Natural killer cell (primary cell): ENCODE measurements around the gene GKN2. TPM values are rescaled to one million over a fixed set of nuclear protein-coding genes. Genes with fewer than 3 reads are reported as not detected.

ENCODE experiments used
- ATAC-seq, 3 donors: fragments of 150-1000 bp in 2 of 3; fragments of 200-7000 bp in 1 of 3; cut with Tn5 transposase; 1 replicate in 1 of 3; 2 replicates in 2 of 3; pipeline ENCODE4 v1.10.0; 2021; ENCODE audit warnings: mild to moderate bottlenecking in 2 of 3, moderate library complexity in 2 of 3
- DNase-seq, 2 donors: peaks; one replicate each; pipeline versions ENCODE4 v3.0.0 to v3.0.0-alpha.2; 2013 to 2021; ENCODE audit warnings: mixed read lengths in 1 of 2
- H3K27ac ChIP-seq: one replicate; pipeline ENCODE4 v1.5.1; 2013; ENCODE audit warnings: mild to moderate bottlenecking, low read length
- H3K27me3 ChIP-seq: one replicate; pipeline ENCODE4 v1.6.1; 2013; ENCODE audit warnings: low read length; ENCODE audit not compliant: control insufficient read depth, insufficient read depth
- H3K36me3 ChIP-seq: one replicate; pipeline ENCODE4 v1.6.1; 2013; ENCODE audit warnings: low read length; ENCODE audit not compliant: control insufficient read depth, insufficient read depth
- H3K4me1 ChIP-seq: one replicate; pipeline ENCODE4 v1.6.1; 2013; ENCODE audit warnings: low read length; ENCODE audit not compliant: control insufficient read depth, insufficient read depth
- H3K4me3 ChIP-seq: one replicate; pipeline ENCODE4 v1.5.1; 2013; ENCODE audit warnings: low read length
- H3K9me3 ChIP-seq: one replicate; pipeline ENCODE4 v1.6.1; 2013; ENCODE audit warnings: low read length; ENCODE audit not compliant: control insufficient read depth, insufficient read depth
- H3K27ac Mint-ChIP-seq, 2 donors: one replicate each; pipeline ENCODE4 v1.8.0; 2022; ENCODE audit warnings: mild to moderate bottlenecking in 2 of 2, mixed read lengths in 2 of 2, moderate library complexity in 1 of 2
- H3K27me3 Mint-ChIP-seq, 2 donors: one replicate each; pipeline ENCODE4 v1.8.0; 2022; ENCODE audit warnings: low read depth in 2 of 2, mixed read lengths in 2 of 2
- H3K36me3 Mint-ChIP-seq: one replicate; pipeline ENCODE4 v1.8.0; 2022; ENCODE audit warnings: mixed read lengths
- H3K4me1 Mint-ChIP-seq, 2 donors: one replicate each; pipeline ENCODE4 v1.8.0; 2022; ENCODE audit warnings: mixed read lengths in 2 of 2
- H3K4me3 Mint-ChIP-seq: one replicate; pipeline ENCODE4 v1.8.0; 2022; ENCODE audit warnings: mild to moderate bottlenecking, moderate library complexity, mixed read lengths
- H3K9me3 Mint-ChIP-seq, 2 donors: one replicate each; pipeline ENCODE4 v1.8.0; 2022; ENCODE audit warnings: mixed read lengths in 2 of 2
- CTCF ChIP-seq: fragments of 200-600 bp; IDR thresholded peaks from one replicate; pipeline ENCODE4 v1.8.0; 2022; ENCODE audit warnings: antibody characterized with exemption
- WGBS: methylation state at CpG from one replicate; pipeline ENCODE4 v1.1.7; 2013; ENCODE audit warnings: missing lambda C conversion rate; ENCODE audit not compliant: insufficient coverage; 5-methylcytosine and 5-hydroxymethylcytosine counted together
- intact Hi-C: fragments of 100-400 bp; cut with micrococcal nuclease; formaldehyde crosslinking; loops from one replicate; pipeline ENCODE4 v1.14.2; 2022
- total RNA-seq, 4 donors: library from RNA; stranded (reverse); fragments of 120-200 nt in 1 of 4; gene quantifications; one replicate each; pipeline versions ENCODE4 v1.2.3 to v1.2.4, GENCODE V29; 2013 to 2022

The GKN2 gene
- total RNA-seq, 3 donors from 2014 or later (not counting 1 experiment from before 2014, with no cell fraction given) = not detected

GRCh38 chr2:68994864-68995263 lies 42.2 kb upstream of the GKN2 start:
- Histone ChIP-seq H3K9me3 (no peaks in the 10 kb centered on the region), H3K4me1 (no peaks in the 10 kb centered on the region), H3K27me3 (no peaks in the 10 kb centered on the region), H3K4me3 (no peak overlapping the region), H3K27ac (no peak overlapping the region), H3K36me3 (no peaks in the 10 kb centered on the region)
- H3K4me1 Mint-ChIP-seq = no peaks in the 10 kb centered on the region
- WGBS = 85% methylated on average over 4 of the region's 4 CpGs
- no peaks in the 10 kb centered on the region for H3K36me3 Mint-ChIP-seq
- H3K4me3 Mint-ChIP-seq = no peak overlapping the region
- TF ChIP-seq CTCF = no peak
- peaks cover 18 to 46% of the 10 kb centered on the region in 2 donors for H3K27me3 Mint-ChIP-seq
- intact Hi-C loops = no loop called here
- no peaks in the 10 kb centered on the region for H3K9me3 Mint-ChIP-seq
- ATAC-seq = no peak
- DNase-seq = no peak
- H3K27ac Mint-ChIP-seq = no peak overlapping the region

GRCh38 chr2:68993660-68994059 lies 41.0 kb upstream of the GKN2 start:
- Histone ChIP-seq H3K4me1 (no peaks in the 10 kb centered on the region), H3K4me3 (no peak overlapping the region), H3K36me3 (no peaks in the 10 kb centered on the region), H3K27ac (no peak overlapping the region), H3K27me3 (no peaks in the 10 kb centered on the region), H3K9me3 (no peaks in the 10 kb centered on the region)
- no peaks in the 10 kb centered on the region for H3K9me3 Mint-ChIP-seq
- DNase-seq = no peak
- 89% methylated on average over 7 of the region's 7 CpGs for WGBS
- H3K4me3 Mint-ChIP-seq = no peak overlapping the region
- no peaks in the 10 kb centered on the region for H3K4me1 Mint-ChIP-seq
- H3K36me3 Mint-ChIP-seq = no peaks in the 10 kb centered on the region
- ATAC-seq = no peak
- no peak for TF ChIP-seq CTCF
- no peak overlapping the region for H3K27ac Mint-ChIP-seq
- peaks cover 11 to 45% of the 10 kb centered on the region in 2 donors for H3K27me3 Mint-ChIP-seq
- intact Hi-C loops = no loop called here

GRCh38 chr2:68992933-68993332 lies 40.2 kb upstream of the GKN2 start:
- Mint-ChIP-seq H3K4me1 (no peaks in the 10 kb centered on the region), H3K9me3 (no peaks in the 10 kb centered on the region), H3K27ac (no peak overlapping the region), H3K36me3 (no peaks in the 10 kb centered on the region), H3K4me3 (no peak overlapping the region), H3K27me3 (peaks cover 6 to 42% of the 10 kb centered on the region in 2 donors)
- intact Hi-C loops = no loop called here
- Histone ChIP-seq H3K27me3 (no peaks in the 10 kb centered on the region), H3K9me3 (no peaks in the 10 kb centered on the region), H3K27ac (no peak overlapping the region), H3K4me3 (no peak overlapping the region), H3K4me1 (no peaks in the 10 kb centered on the region), H3K36me3 (no peaks in the 10 kb centered on the region)
- ATAC-seq = no peak
- no peak for TF ChIP-seq CTCF
- no peak for DNase-seq
- WGBS = 50% methylated on average over 3 of the region's 3 CpGs

- DNase-seq (no peak), ATAC-seq (no peak)
- Mint-ChIP-seq H3K27me3 (peaks cover 6 to 42% of the 10 kb centered on the region in 2 donors), H3K4me1 (no peaks in the 10 kb centered on the region), H3K9me3 (no peaks in the 10 kb centered on the region), H3K36me3 (no peaks in the 10 kb centered on the region), H3K4me3 (no peak overlapping the region), H3K27ac (no peak overlapping the region)
- Histone ChIP-seq H3K36me3 (no peaks in the 10 kb centered on the region), H3K4me3 (no peak overlapping the region), H3K9me3 (no peaks in the 10 kb centered on the region), H3K4me1 (no peaks in the 10 kb centered on the region), H3K27me3 (no peaks in the 10 kb centered on the region), H3K27ac (no peak overlapping the region)
- intact Hi-C loops = no loop called here
- 88% methylated on average over 5 of the region's 5 CpGs for WGBS
- no peak for TF ChIP-seq CTCF
Observed at GRCh38 chr2:68992341-68992740, 39.6 kb upstream of the GKN2 start.
